Kidney glomerular epithelial cell (primary cell): ENCODE measurements around the gene GNPDA1.
"Not testable (repeated sequence)": the region's sequence is repeated elsewhere in the genome, so short reads cannot be mapped to it uniquely, and the experiment has no call there.

Experiments used
- DNase-seq: peaks from one replicate; lab custom pipeline; 2025; lab: John Stamatoyannopoulos, UW

GNPDA1 gene

DNA sequence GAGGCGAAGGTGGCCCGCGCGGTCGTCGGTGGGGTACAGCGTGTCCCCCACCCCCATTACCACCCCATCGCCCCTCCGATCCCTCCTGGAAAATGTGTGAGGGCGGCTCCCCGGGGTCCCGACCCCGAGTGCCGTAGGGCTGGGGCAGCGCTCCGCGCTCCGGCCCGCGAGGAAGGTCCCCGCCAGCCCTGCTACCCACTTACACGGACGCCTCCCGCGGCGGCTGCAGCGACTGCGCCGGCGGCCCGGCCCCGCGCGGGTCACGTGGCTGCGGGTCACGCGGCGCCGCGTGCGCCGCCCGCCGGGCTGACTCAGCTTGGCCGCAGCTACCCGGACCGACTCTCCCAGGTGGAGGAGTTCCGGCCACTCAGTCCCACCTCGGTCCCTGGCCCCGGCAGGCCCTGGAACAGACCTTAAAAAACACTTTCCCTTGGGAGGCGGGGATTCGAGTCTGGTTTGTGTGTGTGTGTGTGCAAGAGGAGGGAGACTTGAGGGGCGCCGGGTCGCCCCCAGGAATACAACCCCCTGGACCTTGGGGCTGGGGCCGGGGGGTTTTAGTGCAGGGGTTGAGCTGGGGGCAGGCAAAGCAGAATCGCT is at the start of gene GNPDA1:
TSS of gene GNPDA1 (minus strand) at position 236 of the 597 bp plus-strand sequence. CDS start 992 bp downstream, outside the sequence.
- DNase-seq = peak; percentile 64

DNA sequence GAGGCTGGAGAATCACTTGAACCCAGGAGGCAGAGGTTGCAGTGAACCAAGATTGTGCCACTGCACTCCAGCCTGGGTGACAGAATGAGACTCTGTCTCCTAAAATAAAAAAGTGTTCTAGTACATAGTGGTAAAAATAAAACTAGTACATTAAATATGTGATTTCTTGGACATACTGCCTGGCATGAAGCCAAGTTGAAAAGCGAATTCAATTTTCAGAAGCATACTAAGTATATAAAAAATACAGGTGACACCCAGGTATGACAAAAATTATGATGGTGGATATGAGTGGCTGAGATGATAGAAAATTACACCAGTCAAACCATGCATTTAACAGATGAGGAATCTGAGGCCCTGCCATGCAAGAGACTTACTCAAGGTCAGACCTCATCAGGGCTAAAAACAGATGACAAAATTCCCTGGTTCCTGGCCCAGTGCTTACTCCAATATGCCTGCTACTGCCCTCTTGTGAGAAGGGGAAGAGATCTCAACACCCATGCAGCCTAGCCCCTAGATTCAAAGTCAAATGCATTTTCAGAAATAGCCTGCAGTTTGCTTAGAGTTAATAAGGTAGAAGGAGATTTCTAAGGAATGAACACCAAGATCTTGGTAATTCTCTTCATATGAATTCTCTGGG is 46.6 kb upstream of the GNPDA1 start:
- no peak for DNase-seq

GRCh38 chr5:142057697-142058056 is 44.9 kb upstream of the GNPDA1 start:
- DNase-seq = no peak

GRCh38 chr5:142056816-142057696 is 44.2 kb upstream of the GNPDA1 start:
- no peak for DNase-seq

- no peak for DNase-seq
Measured at GRCh38 chr5:142055301-142055700, 42.5 kb upstream of the GNPDA1 start.

DNA sequence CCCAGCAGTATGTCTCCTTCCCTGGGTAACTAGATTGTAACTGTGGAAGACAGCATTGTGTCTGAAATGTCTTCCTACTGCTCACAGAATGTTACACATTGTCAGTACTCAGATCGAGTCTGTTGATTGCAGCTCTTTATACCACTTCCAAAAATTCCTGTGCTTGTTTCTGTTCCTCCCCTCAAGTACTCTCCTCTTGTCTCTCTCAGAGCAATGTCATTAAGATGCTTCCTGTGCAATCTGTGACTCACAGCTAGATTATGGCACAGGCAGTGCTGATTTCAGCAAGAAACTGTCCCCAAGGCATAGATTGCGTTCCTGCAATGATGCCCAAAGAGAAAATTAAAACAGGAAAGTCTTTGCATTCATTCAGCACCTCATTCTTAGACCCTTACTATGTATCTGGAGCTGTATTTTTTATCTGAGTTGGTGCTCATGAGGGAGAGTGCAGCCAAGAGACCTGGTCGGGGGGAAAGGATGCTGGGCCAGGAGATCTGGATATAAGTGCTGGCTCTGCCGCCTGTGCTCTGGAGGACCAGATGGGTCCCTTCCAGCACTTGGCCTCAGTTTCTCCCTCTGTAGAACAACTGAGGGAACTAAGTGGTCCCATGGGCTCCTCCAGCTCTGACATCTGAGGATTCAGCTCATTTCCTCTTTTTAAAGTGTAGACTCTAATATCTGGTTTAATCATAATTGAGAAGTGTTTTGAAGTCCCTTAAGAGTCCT is 40.8 kb upstream of the GNPDA1 start:
- DNase-seq = no peak

- not testable (repeated sequence) for DNase-seq
Measured at GRCh38 chr5:142052026-142052425, 39.2 kb upstream of the GNPDA1 start.

GRCh38 chr5:142048272-142048671 is 35.4 kb upstream of the GNPDA1 start:
- DNase-seq = no peak

DNA sequence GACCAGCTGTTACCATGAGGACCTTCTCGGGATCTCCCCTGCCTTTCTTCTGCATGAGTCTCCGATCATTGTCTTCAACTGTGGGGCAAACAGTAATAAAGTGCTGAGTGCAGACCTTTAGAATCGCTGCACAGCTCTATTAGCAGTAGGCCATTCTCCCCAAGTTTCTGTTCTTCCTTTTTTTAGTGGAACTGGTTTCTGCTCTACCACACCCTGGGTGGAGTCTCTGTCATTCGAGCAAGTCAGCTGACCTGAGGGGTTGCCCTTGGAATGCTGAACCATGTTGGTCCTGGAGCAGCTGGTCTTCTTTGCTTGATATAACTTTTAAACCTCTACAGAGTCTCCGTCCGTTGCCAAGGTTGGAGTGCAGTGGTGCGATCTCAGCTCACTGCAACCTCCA is 33.4 kb upstream of the GNPDA1 start:
- DNase-seq = no peak

DNA sequence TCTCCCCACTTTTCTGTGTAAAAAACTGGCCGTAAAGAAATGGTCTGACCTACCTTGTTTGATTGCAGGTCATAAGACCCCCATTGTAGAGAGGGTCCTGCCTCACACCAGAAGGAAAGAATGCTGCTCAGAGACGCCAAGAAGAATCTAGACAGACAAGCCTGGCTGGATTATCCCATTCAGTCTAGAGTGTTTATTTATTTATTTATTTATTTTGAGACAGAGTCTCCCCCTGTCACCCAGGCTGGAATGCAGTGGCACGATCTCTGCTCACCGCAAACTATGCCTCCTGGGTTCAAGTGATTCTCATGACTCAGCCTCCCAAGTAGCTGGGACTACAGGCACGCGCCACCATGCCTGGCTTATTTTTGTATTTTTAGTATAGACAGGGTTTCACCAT is 28.1 kb upstream of the GNPDA1 start:
- DNase-seq = not testable (repeated sequence)

DNA sequence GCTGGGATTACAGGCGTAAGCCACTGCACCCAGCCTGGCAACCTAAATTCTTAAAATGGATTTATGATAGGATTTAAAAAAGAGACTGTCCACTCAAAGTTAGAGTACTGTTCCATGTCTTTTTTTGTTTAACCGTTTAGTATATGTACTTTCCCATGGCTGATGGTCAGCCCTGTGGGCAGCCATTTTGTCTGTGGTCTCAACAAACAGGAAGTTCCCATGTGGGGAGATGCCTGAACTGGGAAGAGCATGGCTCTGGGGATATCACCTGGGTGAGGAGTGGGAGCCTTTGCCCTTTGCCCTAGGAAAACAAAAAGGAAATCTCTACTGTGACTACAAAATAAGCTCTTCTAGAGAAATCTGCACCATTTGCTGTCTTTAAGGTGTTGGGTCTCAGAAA is 27.5 kb upstream of the GNPDA1 start:
- no peak for DNase-seq

GRCh38 chr5:142038735-142039134 is 25.9 kb upstream of the GNPDA1 start:
- no peak for DNase-seq

DNA sequence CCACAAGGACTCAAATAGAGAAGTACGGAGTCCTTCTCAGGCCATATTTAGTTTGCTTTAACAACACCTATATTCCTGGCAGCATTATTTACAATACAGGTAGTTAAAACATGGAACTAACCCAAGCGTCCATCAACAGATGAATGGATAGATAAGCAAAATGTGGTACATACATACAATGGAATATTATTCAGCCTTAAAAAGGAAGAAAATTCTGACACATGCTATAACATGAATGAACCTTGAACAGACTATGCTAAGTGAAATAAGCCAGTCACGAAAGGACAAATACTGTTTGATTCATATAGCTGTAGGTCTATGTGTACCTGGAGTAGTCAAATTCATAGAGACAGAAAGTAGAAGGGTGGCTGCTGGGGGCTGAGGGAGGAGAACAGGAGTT is 24.8 kb upstream of the GNPDA1 start:
- not testable (repeated sequence) for DNase-seq

- DNase-seq = no peak
Measured at GRCh38 chr5:142036918-142037317, 24.1 kb upstream of the GNPDA1 start.

DNA sequence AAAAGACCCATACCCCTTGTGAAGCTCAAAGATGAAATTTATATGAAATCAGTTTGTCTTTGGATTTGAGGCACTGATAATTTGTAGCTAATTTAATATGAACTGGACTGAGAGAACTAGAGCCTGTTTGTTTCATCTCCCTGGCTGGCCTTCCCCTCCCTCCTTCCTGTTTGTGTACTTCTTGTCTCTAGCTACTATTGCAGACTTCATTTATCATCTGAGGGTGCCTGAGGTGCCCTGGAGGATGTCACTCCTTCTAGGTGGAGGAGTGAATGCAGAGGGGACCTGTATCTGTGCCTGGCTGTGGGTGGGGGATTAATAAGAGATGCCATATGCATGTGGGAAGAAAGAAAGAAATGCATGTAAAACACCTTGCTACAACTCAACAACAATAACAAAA is 22.2 kb upstream of the GNPDA1 start:
- no peak for DNase-seq

GRCh38 chr5:142033632-142034567 is 21.1 kb upstream of the GNPDA1 start:
- DNase-seq = not testable (repeated sequence)

GRCh38 chr5:142032747-142033631 is 20.2 kb upstream of the GNPDA1 start:
- no peak for DNase-seq

DNA sequence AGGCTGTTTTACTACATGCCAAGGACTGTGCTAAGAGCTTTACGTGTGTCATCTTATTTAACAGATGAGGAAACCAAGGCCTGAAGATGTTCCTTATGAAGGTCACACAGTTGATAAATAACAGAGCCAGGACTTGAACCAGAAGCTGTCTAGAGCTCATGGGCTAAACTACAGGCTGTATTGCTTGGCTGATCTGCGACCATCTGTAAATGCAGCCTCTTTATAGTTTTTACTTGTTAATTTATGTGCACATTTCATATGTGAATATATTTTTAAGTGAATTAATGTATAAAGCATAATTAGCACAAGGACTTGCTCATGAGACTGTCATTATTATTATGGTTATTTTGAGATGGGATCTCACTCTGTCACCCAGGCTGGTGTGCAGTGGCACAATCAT is 19.3 kb upstream of the GNPDA1 start:
- no peak for DNase-seq

GRCh38 chr5:142025637-142026036 is 12.8 kb upstream of the GNPDA1 start:
- DNase-seq = no peak

- peak; percentile 74 for DNase-seq
Measured at GRCh38 chr5:142024771-142025304, 12.0 kb upstream of the GNPDA1 start.
